ENCODE measurements around the gene RFX4.

Gene RFX4

DNA sequence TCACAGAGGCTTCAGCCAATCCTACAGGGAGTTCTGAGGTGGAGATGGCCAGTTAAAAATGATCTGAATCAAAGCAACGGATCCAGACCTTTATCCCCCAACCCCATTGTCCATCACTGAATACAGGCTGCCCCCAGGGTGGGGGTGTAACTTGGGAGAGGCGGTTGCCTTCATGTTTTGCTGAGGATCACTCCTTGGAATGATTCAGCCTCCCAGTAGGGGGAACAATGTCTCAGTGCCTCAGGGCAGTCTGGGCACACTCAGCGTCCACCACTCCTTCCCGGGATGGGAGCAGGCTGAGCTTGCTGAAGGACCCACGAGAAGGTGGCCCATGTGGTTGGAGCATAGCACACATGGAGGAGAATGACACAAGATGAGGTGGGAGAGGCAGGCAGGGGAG is 60.2 kb downstream of the RFX4 start:
- Histone ChIP-seq H3K27ac (ENCODE audit: low read length) (no peak overlapping the region), H3K79me2 (ENCODE audit: low read length) (no peaks in the 10 kb centered on the region), H3K4me2 (ENCODE audit: low read depth, low read length) (no peak overlapping the region), H2AFZ (ENCODE audit: low read length) (no peak overlapping the region), H3K9me2 (replicated peaks; ENCODE audit: insufficient read depth, low read length) (no peaks in the 10 kb centered on the region), H3K27me3 (replicated peaks; ENCODE audit: insufficient read depth, low read length) (no peaks in the 10 kb centered on the region), H3K36me3 (replicated peaks; ENCODE audit: insufficient read depth, low read length) (no peaks in the 10 kb centered on the region), H3K4me1 (ENCODE audit: low read length) (no peaks in the 10 kb centered on the region), H4K20me1 (ENCODE audit: insufficient read depth, low read length) (no peaks in the 10 kb centered on the region), H3K9ac (ENCODE audit: low read length) (no peak overlapping the region), H3K4me3 (ENCODE audit: low read length) (no peak overlapping the region), H3F3A (ENCODE audit: insufficient read depth, low read length) (no peaks in the 10 kb centered on the region), H3K9me3 (replicated peaks; ENCODE audit: insufficient read depth, low read length) (no peaks in the 10 kb centered on the region)
- no peak for DNase-seq
- TF ChIP-seq, protein P1, sequence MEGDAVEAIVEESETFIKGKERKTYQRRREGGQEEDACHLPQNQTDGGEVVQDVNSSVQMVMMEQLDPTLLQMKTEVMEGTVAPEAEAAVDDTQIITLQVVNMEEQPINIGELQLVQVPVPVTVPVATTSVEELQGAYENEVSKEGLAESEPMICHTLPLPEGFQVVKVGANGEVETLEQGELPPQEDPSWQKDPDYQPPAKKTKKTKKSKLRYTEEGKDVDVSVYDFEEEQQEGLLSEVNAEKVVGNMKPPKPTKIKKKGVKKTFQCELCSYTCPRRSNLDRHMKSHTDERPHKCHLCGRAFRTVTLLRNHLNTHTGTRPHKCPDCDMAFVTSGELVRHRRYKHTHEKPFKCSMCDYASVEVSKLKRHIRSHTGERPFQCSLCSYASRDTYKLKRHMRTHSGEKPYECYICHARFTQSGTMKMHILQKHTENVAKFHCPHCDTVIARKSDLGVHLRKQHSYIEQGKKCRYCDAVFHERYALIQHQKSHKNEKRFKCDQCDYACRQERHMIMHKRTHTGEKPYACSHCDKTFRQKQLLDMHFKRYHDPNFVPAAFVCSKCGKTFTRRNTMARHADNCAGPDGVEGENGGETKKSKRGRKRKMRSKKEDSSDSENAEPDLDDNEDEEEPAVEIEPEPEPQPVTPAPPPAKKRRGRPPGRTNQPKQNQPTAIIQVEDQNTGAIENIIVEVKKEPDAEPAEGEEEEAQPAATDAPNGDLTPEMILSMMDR (IDR thresholded peaks at IDR 0.05; ENCODE audit: low read length), result no peak
- TF ChIP-seq EZH2 (optimal IDR thresholded peaks at IDR 0.05; ENCODE audit: low read depth, low read length) (no peak), EZH2phosphoT487 (IDR thresholded peaks at IDR 0.05; ENCODE audit: low read length) (no peak)

DNA sequence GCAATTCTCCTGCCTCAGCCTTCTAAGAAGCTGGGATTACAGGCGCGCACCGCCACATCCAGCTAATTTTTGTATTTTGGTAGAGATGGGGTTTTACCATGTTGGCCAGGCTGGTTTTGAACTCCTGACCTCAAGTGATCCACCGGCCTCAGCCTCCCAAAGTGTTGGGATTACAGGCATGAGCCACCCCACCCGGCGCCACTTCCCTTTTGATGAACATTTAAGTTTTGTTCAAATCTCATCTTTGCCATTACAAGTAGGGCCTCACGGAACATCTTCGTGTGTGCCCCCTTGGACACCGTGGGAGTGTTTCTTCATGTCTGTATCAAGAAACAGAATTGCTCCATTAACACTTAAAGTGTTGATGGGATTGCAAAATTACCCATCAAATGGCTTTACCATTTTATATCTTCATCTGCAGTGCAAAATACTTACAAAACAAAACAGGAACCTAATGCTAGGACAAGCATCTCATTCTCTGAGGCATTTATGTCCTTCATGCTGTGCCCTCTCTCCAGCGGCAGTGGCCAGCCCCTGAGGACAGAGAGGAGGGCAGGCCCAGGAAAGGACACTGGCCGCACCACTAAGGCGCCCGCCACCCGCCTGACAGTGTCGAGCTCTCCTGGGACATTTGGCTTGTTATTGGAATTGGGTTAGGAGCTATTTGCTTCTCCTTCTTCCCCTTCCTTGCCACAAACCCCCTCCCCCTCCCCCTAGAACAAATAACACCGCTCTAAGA is 61.7 kb downstream of the RFX4 start:
- Histone ChIP-seq H3K27me3 (replicated peaks; ENCODE audit: insufficient read depth, low read length) (no peaks in the 10 kb centered on the region), H3K9ac (ENCODE audit: low read length) (no peak overlapping the region), H3K9me2 (replicated peaks; ENCODE audit: insufficient read depth, low read length) (no peaks in the 10 kb centered on the region), H3K4me1 (ENCODE audit: low read length) (no peaks in the 10 kb centered on the region), H3K36me3 (replicated peaks; ENCODE audit: insufficient read depth, low read length) (no peaks in the 10 kb centered on the region), H3K4me3 (ENCODE audit: low read length) (no peak overlapping the region), H3K79me2 (ENCODE audit: low read length) (no peaks in the 10 kb centered on the region), H2AFZ (ENCODE audit: low read length) (no peak overlapping the region), H3K27ac (ENCODE audit: low read length) (no peak overlapping the region), H3K9me3 (replicated peaks; ENCODE audit: insufficient read depth, low read length) (no peaks in the 10 kb centered on the region), H3K4me2 (ENCODE audit: low read depth, low read length) (no peak overlapping the region), H4K20me1 (ENCODE audit: insufficient read depth, low read length) (no peaks in the 10 kb centered on the region), H3F3A (ENCODE audit: insufficient read depth, low read length) (no peaks in the 10 kb centered on the region)
- no peak for TF ChIP-seq EZH2phosphoT487 (IDR thresholded peaks at IDR 0.05; ENCODE audit: low read length)
- DNase-seq, result no peak

DNA sequence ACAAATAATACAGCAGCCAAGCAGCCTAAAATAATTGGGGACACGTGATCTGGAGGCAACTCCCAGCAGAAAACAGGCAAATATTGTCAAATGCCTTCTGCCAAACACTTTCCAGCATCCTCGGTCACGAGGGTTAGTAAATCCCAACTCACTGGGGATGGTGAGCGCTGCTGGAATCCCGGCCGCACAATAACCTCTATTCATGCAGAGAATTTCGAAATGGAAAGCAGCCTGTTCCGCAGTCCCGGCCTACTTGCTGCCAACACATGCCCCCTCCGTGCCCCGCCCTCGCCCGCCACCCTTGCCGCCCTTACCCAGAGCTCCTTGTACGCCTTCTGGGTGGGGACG is 62.2 kb downstream of the RFX4 start:
- H3K4me2 ChIP-seq (ENCODE audit: low read depth, low read length), result no peak overlapping the region

More for the DNA sequence above, 62.2 kb downstream of the RFX4 start:
- no peaks in the 10 kb centered on the region for H3K9me2 ChIP-seq (replicated peaks; ENCODE audit: insufficient read depth, low read length)
- no peaks in the 10 kb centered on the region for H3K36me3 ChIP-seq (replicated peaks; ENCODE audit: insufficient read depth, low read length)
- no peak overlapping the region for H3K9ac ChIP-seq (ENCODE audit: low read length)
- DNase-seq, result no peak
- no peaks in the 10 kb centered on the region for H3K79me2 ChIP-seq (ENCODE audit: low read length)
- H3K27ac ChIP-seq (ENCODE audit: low read length), result no peak overlapping the region
- no peaks in the 10 kb centered on the region for H3F3A ChIP-seq (ENCODE audit: insufficient read depth, low read length)
- no peaks in the 10 kb centered on the region for H3K9me3 ChIP-seq (replicated peaks; ENCODE audit: insufficient read depth, low read length)
- no peaks in the 10 kb centered on the region for H4K20me1 ChIP-seq (ENCODE audit: insufficient read depth, low read length)
- no peak overlapping the region for H3K4me3 ChIP-seq (ENCODE audit: low read length)
- H3K4me1 ChIP-seq (ENCODE audit: low read length), result no peaks in the 10 kb centered on the region
- H3K27me3 ChIP-seq (replicated peaks; ENCODE audit: insufficient read depth, low read length), result no peaks in the 10 kb centered on the region
- TF ChIP-seq EZH2phosphoT487 (IDR thresholded peaks at IDR 0.05; ENCODE audit: low read length) (no peak), EZH2 (optimal IDR thresholded peaks at IDR 0.05; ENCODE audit: low read depth, low read length) (no peak)
- TF ChIP-seq, protein P1 (IDR thresholded peaks at IDR 0.05; ENCODE audit: low read length), result no peak
- H2AFZ ChIP-seq (ENCODE audit: low read length), result no peak overlapping the region

All from MM.1S (cell line).